ENCODE results near the gene IGSF23.
"Not testable (repeated sequence)": the region's sequence is repeated elsewhere in the genome, so short reads cannot be mapped to it uniquely, and the experiment has no call there.

The IGSF23 gene

GRCh38 chr19:44668985-44669764 is 55.8 kb downstream of the IGSF23 start:
- no peak for DNase-seq

- not testable (repeated sequence) for DNase-seq
Measured at GRCh38 chr19:44670027-44670426, 56.7 kb downstream of the IGSF23 start.

GRCh38 chr19:44671400-44671799 is 58.0 kb downstream of the IGSF23 start, which contains the start of gene CEACAM19:
CEACAM19 (plus strand) TSS chr19:44671482; CDS start chr19:44671932, 450 bp downstream.
- DNase-seq: no peak

- no peak for DNase-seq
Measured at GRCh38 chr19:44672226-44672625, 58.9 kb downstream of the IGSF23 start.

GRCh38 chr19:44673510-44673909 is 60.1 kb downstream of the IGSF23 start:
- no peak for DNase-seq

GRCh38 chr19:44675521-44675920 is 62.2 kb downstream of the IGSF23 start:
- DNase-seq: no peak

GRCh38 chr19:44677019-44677811 is 63.9 kb downstream of the IGSF23 start:
- DNase-seq: no peak

- DNase-seq: no peak
Measured at GRCh38 chr19:44680536-44680935, 67.2 kb downstream of the IGSF23 start.

GRCh38 chr19:44681992-44682790 is 68.8 kb downstream of the IGSF23 start:
- no peak for DNase-seq

GRCh38 chr19:44682807-44683206 is 69.4 kb downstream of the IGSF23 start:
- DNase-seq: no peak

GRCh38 chr19:44683434-44684210 is 70.3 kb downstream of the IGSF23 start:
- DNase-seq: no peak

GRCh38 chr19:44684396-44684795 is 71.0 kb downstream of the IGSF23 start:
- DNase-seq: not testable (repeated sequence)

- no peak for DNase-seq
Measured at GRCh38 chr19:44684892-44685863, 71.8 kb downstream of the IGSF23 start.

- DNase-seq: no peak
Measured at GRCh38 chr19:44685877-44686276, 72.5 kb downstream of the IGSF23 start.

All from left hindlimb (tissue), 1 donor.